HG02884 (cell line): ENCODE results near the gene ZNF215.
A peak's percentile ranks its signal among the peaks of the same experiment; 100 is the strongest.
"Not testable (repeated sequence)": the region's sequence is repeated elsewhere in the genome, so short reads cannot be mapped to it uniquely, and the experiment has no call there.

Experiments
- ATAC-seq: cut with Tn5 transposase; IDR thresholded peaks from one replicate; pipeline ENCODE4 v1.9.1; 2021; ENCODE audit warnings: mild to moderate bottlenecking, moderate library complexity; ENCODE audit not compliant: unreplicated experiment

ZNF215 gene

DNA sequence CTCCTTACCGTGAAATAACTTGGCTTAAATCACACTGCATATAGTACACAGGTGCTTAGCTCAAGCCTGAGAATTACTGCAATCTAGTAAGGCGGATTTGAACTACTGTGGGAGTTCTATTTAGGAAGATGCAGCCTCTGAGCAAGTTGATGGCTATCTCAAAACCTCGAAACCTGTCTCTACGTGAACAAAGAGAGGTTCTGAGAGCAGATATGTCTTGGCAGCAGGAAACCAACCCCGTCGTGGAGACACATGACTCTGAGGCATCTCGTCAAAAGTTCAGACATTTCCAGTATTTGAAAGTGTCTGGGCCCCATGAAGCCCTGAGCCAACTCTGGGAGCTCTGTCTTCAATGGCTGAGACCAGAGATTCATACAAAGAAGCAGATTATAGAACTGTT lies 5.9 kb downstream of the ZNF215 start:
- ATAC-seq: no peak

- no peak for ATAC-seq
Observed at GRCh38 chr11:6941970-6942369, 15.7 kb downstream of the ZNF215 start.

GRCh38 chr11:6943131-6943530 lies 16.9 kb downstream of the ZNF215 start:
- no peak for ATAC-seq

DNA sequence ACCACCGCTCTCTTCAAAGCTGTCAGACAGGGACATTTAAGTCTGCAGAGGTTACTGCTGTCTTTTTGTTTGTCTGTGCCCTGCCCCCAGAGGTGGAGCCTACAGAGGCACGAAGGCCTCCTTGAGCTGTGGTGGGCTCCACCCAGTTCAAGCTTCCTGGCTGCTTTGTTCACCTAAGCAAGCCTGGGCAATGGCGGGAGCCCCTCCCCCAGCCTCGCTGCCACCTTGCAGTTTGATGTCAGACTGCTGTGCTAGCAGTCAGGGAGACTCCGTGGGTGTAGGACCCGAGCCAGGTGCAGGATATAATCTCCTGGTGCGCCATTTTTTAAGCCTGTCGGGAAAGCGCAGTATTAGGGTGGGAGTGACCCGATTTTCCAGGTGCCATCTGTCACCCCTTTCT lies 28.0 kb downstream of the ZNF215 start:
- not testable (repeated sequence) for ATAC-seq

GRCh38 chr11:6962141-6962540 lies 35.9 kb downstream of the ZNF215 start:
- ATAC-seq: peak; percentile 17

DNA sequence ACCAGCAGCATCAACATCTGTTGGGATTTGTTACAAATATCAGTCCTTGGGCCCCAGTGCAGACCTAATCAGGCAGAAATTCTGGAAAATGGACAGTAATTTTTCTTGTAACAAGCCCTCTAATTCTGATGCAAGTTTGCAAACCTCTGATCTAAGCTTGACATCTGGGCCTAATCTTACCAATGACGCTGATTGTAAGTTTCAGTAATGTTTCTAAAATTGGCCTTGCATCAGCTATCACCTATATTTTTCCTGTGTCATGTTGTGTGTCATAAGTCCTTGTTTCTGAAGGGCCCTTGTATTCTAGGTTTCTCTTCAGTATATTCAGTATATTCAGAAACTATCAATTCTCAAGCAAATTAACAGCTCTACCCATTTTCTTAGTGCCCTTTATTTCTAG lies 36.4 kb downstream of the ZNF215 start:
- peak; percentile 66 for ATAC-seq

DNA sequence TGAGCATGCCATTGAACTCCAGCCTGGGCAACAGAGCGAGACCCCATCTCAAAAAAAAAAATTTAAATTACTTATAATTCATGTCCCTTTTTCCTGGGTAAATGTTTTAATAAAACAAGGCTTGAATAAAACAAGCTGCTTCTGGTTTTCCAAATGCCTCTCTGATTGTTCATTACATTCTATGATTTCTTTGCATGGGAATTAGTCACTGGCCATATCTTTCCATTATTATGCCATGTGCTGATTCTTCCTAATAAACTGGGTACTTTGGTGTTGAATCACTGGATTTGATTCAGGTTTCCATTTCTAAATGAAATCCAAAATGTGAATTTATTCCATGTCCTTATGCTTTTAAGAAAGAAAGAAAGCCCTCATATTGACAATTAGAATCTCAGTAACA lies 42.6 kb downstream of the ZNF215 start:
- ATAC-seq: no peak

GRCh38 chr11:6969854-6970253 lies 43.6 kb downstream of the ZNF215 start:
- ATAC-seq: not testable (repeated sequence)

GRCh38 chr11:6979365-6979764 lies 53.1 kb downstream of the ZNF215 start:
- ATAC-seq: no peak

DNA sequence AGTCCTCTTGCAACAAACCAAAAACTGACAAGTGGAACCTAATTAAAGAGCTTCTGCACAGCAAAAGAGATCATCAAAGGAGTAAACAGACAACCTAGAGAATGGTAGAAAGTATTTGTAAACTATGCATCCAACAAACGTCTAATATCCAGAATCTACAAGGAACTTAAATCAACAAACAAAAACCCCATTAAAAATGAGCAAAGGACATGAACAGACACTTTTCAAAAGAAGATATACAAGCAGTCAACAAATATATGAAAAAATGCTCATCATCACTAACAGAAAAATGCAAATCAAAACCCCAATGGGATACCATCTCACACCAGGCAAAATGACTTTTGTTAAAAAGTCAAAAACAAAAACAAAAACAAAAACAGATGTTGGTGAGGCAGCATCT lies 60.3 kb downstream of the ZNF215 start:
- ATAC-seq: no peak

DNA sequence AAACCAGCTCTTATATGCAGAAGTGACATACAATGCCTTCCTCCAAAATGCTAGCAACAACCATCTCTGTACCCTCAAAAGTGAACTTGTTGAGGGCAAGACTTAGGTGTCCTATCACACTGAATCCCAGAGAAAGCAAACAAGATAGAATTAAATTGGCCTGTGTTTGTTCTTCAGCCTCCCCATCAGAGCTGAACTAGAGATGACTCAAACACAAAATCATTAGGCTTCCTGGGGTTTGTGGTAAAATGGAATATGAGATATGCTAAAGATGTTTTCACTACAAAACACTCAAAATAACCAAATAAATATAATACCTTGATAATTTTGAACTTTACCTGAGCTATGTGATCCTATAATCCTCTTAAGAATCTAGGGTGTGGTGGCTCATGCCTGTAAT lies 62.3 kb downstream of the ZNF215 start:
- no peak for ATAC-seq

- ATAC-seq: no peak
Observed at GRCh38 chr11:6991227-6991626, 65.0 kb downstream of the ZNF215 start.

- no peak for ATAC-seq
Observed at GRCh38 chr11:6992026-6992425, 65.8 kb downstream of the ZNF215 start.

GRCh38 chr11:6992457-6993417 lies 66.5 kb downstream of the ZNF215 start:
- ATAC-seq: no peak

DNA sequence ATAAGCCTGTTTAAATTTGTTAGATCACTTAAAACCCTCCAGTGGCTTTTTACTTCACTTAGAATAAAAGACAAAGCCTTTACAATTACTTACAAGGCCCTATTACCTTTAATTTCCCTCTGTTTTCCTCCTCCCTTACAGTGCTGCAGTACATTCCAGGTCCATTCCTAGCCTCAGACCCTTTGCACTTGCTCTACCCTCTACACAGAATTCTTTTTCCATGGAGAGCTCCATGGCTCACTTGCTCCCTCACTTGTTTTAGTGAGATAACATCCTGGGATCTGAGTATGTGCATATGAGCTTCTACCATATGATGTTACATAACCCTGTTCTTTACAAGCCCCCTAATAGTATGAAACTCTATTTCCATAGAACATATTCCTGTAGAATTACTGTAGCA lies 69.5 kb downstream of the ZNF215 start:
- no peak for ATAC-seq

DNA sequence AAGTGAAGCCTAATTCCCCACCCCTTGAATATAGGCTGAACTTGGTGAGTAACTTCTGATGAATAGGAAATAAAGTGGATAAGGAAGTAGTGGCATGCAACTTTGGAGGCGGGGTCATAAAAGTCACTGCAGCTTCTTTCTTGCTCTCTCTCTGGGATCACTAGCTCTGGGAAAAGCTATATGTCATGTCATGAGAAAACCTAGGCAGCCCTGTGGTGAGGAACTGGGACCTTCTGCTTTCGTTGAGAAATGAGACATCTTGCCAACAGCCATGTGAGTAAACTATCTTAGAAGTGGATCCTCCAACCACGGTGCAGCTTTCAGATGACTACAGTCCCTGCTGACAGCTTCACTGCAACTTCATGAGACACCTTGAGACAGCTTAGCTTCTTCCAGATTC lies 78.3 kb downstream of the ZNF215 start:
- ATAC-seq: no peak
